ENCODE data around the gene FBN1. TPM values are rescaled to one million over a fixed set of nuclear protein-coding genes. Genes with fewer than 3 reads are reported as not detected.

The FBN1 gene
- total RNA-seq, 2 donors from 2014 or later: 258 to 300 TPM

GRCh38 chr15:48590723-48591122 is 54.8 kb downstream of the FBN1 start:
- Histone ChIP-seq H3K27me3 (replicated peaks; ENCODE audit: insufficient read depth) (no peaks in the 10 kb centered on the region), H3K9me3 (no peaks in the 10 kb centered on the region), H3K36me3 (peaks cover 2% of the 10 kb centered on the region), H3K27ac (no peak overlapping the region), H3K4me1 (ENCODE audit: control insufficient read depth in 1 of 2, low read depth in 2 of 2) (peaks cover 6 to 27% of the 10 kb centered on the region in 2 donors), H3K4me3 (no peak overlapping the region)
- TF ChIP-seq CTCF (IDR thresholded peaks at IDR 0.05): no peak
- ATAC-seq (ENCODE audit: insufficient number of reproducible peaks, low FRiP score, low read depth) (no peak), DNase-seq (ENCODE audit: low spot score) (no peak)

GRCh38 chr15:48584812-48585563 is 60.5 kb downstream of the FBN1 start:
- Histone ChIP-seq H3K4me1 (ENCODE audit: control insufficient read depth in 1 of 2, low read depth in 2 of 2) (peaks cover 18 to 55% of the 10 kb centered on the region in 2 donors), H3K36me3 (no peaks in the 10 kb centered on the region), H3K27ac (peak overlapping the region in 1 of 2 donors; percentile 40), H3K4me3 (no peak overlapping the region), H3K27me3 (replicated peaks; ENCODE audit: insufficient read depth) (no peaks in the 10 kb centered on the region), H3K9me3 (no peaks in the 10 kb centered on the region)
- no peak for TF ChIP-seq CTCF (IDR thresholded peaks at IDR 0.05)
- DNase-seq (ENCODE audit: low spot score) (no peak), ATAC-seq (ENCODE audit: insufficient number of reproducible peaks, low FRiP score, low read depth) (no peak)

GRCh38 chr15:48584090-48584811 is 61.3 kb downstream of the FBN1 start:
- Histone ChIP-seq H3K27ac (peak overlapping the region in 1 of 2 donors; percentile 40), H3K4me1 (ENCODE audit: control insufficient read depth in 1 of 2, low read depth in 2 of 2) (peaks cover 22 to 59% of the 10 kb centered on the region in 2 donors), H3K4me3 (no peak overlapping the region), H3K36me3 (no peaks in the 10 kb centered on the region), H3K9me3 (no peaks in the 10 kb centered on the region), H3K27me3 (replicated peaks; ENCODE audit: insufficient read depth) (no peaks in the 10 kb centered on the region)
- no peak for TF ChIP-seq CTCF (IDR thresholded peaks at IDR 0.05)
- no peak for DNase-seq (ENCODE audit: low spot score)
- peak; percentile 55 for ATAC-seq (ENCODE audit: insufficient number of reproducible peaks, low FRiP score, low read depth)

- H3K27ac ChIP-seq: peak overlapping the region in 1 of 2 donors; percentile 40
- no peaks in the 10 kb centered on the region for H3K27me3 ChIP-seq (replicated peaks; ENCODE audit: insufficient read depth)
- no peak overlapping the region for H3K4me3 ChIP-seq
- H3K4me1 ChIP-seq (ENCODE audit: control insufficient read depth in 1 of 2, low read depth in 2 of 2): peaks cover 23 to 62% of the 10 kb centered on the region in 2 donors
- no peaks in the 10 kb centered on the region for H3K9me3 ChIP-seq
- ATAC-seq (ENCODE audit: insufficient number of reproducible peaks, low FRiP score, low read depth) (no peak), DNase-seq (ENCODE audit: low spot score) (no peak)
- H3K36me3 ChIP-seq: no peaks in the 10 kb centered on the region
- TF ChIP-seq CTCF (IDR thresholded peaks at IDR 0.05): no peak
Observed at GRCh38 chr15:48582452-48583247, 62.9 kb downstream of the FBN1 start.

GRCh38 chr15:48581219-48581618 is 64.3 kb downstream of the FBN1 start:
- DNase-seq (ENCODE audit: low spot score): no peak
- Histone ChIP-seq H3K27ac (peak overlapping the region in 1 of 2 donors; percentile 14), H3K4me1 (ENCODE audit: control insufficient read depth in 1 of 2, low read depth in 2 of 2) (peaks cover 25 to 69% of the 10 kb centered on the region in 2 donors), H3K36me3 (no peaks in the 10 kb centered on the region), H3K9me3 (no peaks in the 10 kb centered on the region), H3K27me3 (replicated peaks; ENCODE audit: insufficient read depth) (no peaks in the 10 kb centered on the region), H3K4me3 (no peak overlapping the region)
- TF ChIP-seq CTCF (IDR thresholded peaks at IDR 0.05): no peak
- no peak for ATAC-seq (ENCODE audit: insufficient number of reproducible peaks, low FRiP score, low read depth)
